Epithelial cell of proximal tubule (primary cell): ENCODE measurements around the gene COL4A2. TPM values are rescaled to one million over a fixed set of nuclear protein-coding genes. Genes with fewer than 3 reads are reported as not detected.

Experiments
- DNase-seq: peaks from one replicate; pipeline ENCODE4 v3.0.0-alpha.2; 2011; ENCODE audit warnings: low read depth
- H3K4me3 ChIP-seq: 2 replicates; pipeline ENCODE4 v1.5.1; 2011; ENCODE audit warnings: low read depth, mild to moderate bottlenecking, low read length
- CTCF ChIP-seq: conservative IDR thresholded peaks from 2 replicates; pipeline ENCODE4 v1.5.1; 2012; ENCODE audit warnings: low read depth, mild to moderate bottlenecking, low read length
- total RNA-seq: library from RNA; depleted of rRNA; stranded (reverse); fragments of >200 nt; gene quantifications from 2 replicates; pipeline ENCODE4 v1.2.3, GENCODE V29; 2015

Gene COL4A2
- total RNA-seq, 1 donor from 2014 or later: 728 TPM

GRCh38 chr13:110559429-110559943 is 252.4 kb downstream of the COL4A2 start:
- no peak for TF ChIP-seq CTCF

GRCh38 chr13:110559986-110560385 is 252.9 kb downstream of the COL4A2 start:
- no peak for TF ChIP-seq CTCF
- DNase-seq: no peak
- H3K4me3 ChIP-seq: peak overlapping the region; percentile 95

More at GRCh38 chr13:110559429-110559943, 252.4 kb downstream of the COL4A2 start:
- H3K4me3 ChIP-seq: peak overlapping the region; percentile 95
- DNase-seq: no peak

- H3K4me3 ChIP-seq: peak overlapping the region; percentile 95
- no peak for TF ChIP-seq CTCF
- no peak for DNase-seq
These were observed 253.7 kb downstream of the COL4A2 start for GRCh38 chr13:110560601-110561343.

- H3K4me3 ChIP-seq: peak within 1 kb of the TSS; percentile 95
- TF ChIP-seq CTCF: no peak
- no peak for DNase-seq
These were observed 254.4 kb downstream of the COL4A2 start, which contains the start of gene RAB20 for GRCh38 chr13:110561344-110562035. Gene RAB20, minus strand, starts transcription at chr13:110561722. Its CDS starts 203 bp downstream, at chr13:110561519.

GRCh38 chr13:110562036-110562597 is 255.0 kb downstream of the COL4A2 start:
- H3K4me3 ChIP-seq: peak overlapping the region; percentile 95
- DNase-seq: no peak
- TF ChIP-seq CTCF: no peak

Other genes starting within 250 kb of the COL4A2 start
- 426 and 547 TPM in 2 replicates for gene COL4A1, start 127 bp upstream of the COL4A2 start, total RNA-seq